ENCODE data around the gene BHMT2.
A peak's percentile ranks its signal among the peaks of the same experiment; 100 is the strongest.

Gene BHMT2

DNA sequence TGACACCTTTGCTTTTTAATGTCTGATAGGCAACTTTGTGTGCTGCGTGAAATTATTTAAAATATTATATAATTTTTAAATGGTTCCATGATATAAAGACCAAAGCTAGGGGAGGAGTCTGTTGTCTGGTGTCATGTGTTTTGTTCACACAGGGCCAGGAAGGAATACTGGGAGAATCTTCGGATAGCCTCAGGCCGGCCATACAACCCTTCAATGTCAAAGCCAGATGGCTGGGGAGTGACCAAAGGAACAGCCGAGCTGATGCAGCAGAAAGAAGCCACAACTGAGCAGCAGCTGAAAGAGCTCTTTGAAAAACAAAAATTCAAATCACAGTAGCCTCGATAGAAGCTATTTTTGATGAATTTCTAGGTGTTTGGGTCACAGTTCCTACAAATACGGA, 61.2 kb downstream of the BHMT2 start:
- no peak for DNase-seq

- DNase-seq: peak; percentile 2
These were observed 63.6 kb downstream of the BHMT2 start for GRCh38 chr5:79133121-79133656.

DNA sequence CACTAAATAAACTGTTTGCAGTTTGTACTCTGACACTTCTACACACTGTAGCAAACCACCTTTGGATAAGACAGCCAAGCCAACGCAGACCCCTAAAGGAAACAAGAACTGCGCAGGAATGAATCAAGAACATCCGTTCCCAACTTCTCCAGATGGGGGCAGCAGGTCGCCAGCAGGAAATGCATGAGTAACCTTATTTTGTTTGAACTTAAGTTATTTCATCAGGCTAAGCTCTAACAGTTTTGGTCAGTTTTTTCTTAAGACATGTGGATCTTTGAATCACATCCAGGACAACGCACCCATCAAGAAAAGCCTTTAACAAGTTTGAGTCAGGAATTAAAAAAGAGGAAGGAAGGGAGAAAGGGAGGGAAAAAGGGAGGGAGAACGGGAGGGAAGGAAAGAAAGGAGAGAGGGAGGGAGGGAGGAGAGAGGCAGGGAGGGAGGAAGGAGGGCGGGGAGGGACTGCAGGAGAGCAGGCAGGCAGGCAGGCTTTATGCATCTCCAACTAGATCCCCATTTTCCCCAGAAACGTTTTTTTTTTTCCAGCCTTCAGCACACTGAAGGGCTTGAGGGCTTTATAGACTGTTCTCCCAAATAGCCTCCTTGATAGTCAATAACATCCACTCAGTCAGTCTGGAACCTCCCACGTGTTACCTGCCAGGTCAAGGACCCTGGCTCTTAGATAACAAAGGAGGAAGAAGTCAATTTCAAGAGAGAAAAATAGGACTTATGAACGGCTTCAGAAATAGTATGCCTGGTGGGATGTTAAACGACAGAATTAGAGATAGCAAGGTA, 64.3 kb downstream of the BHMT2 start:
- DNase-seq: peak; percentile 52

- DNase-seq: no peak
These were observed 66.4 kb downstream of the BHMT2 start for GRCh38 chr5:79135790-79136553.

GRCh38 chr5:79136618-79137017, 67.1 kb downstream of the BHMT2 start:
- DNase-seq: no peak
